ENCODE data around the gene APOO.

DNA sequence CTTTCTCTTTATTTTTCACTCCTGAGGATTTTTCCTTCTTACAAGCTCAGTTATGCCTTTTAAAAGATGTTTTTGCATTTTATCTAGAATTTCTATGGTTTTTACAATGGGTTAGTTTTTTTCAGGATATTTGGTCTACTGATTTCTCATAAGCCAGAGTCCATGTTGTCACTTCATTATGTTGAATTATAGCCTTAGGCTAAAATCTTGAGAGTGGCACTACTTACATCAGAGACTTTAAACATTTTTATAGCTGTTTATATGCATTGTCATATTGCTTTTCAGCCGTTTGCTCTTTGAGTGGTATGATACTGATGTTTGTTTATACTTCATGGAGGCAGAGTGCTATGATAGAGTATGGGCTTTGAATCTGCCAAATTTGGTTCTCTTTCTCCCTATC is 36.5 kb upstream of the APOO start:
- TF ChIP-seq, protein P1, sequence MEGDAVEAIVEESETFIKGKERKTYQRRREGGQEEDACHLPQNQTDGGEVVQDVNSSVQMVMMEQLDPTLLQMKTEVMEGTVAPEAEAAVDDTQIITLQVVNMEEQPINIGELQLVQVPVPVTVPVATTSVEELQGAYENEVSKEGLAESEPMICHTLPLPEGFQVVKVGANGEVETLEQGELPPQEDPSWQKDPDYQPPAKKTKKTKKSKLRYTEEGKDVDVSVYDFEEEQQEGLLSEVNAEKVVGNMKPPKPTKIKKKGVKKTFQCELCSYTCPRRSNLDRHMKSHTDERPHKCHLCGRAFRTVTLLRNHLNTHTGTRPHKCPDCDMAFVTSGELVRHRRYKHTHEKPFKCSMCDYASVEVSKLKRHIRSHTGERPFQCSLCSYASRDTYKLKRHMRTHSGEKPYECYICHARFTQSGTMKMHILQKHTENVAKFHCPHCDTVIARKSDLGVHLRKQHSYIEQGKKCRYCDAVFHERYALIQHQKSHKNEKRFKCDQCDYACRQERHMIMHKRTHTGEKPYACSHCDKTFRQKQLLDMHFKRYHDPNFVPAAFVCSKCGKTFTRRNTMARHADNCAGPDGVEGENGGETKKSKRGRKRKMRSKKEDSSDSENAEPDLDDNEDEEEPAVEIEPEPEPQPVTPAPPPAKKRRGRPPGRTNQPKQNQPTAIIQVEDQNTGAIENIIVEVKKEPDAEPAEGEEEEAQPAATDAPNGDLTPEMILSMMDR (IDR thresholded peaks at IDR 0.05), result no peak
- no peak for TF ChIP-seq POLR2A (IDR thresholded peaks at IDR 0.05)
